GM19468 (cell line): ENCODE data around the gene LDLRAP1.

Experiments
- ATAC-seq: cut with Tn5 transposase; IDR thresholded peaks from one replicate; pipeline ENCODE4 v1.9.1; 2021; ENCODE audit warnings: mild to moderate bottlenecking, moderate library complexity, moderate number of reproducible peaks; ENCODE audit not compliant: unreplicated experiment; ENCODE audit errors: extremely low read depth

LDLRAP1 gene

GRCh38 chr1:25541425-25541824, 2.0 kb upstream of the LDLRAP1 start:
- ATAC-seq = no peak

- ATAC-seq = no peak
These were observed 1.3 kb upstream of the LDLRAP1 start for GRCh38 chr1:25541889-25542658.

GRCh38 chr1:25543005-25543424, 391 bp upstream of the LDLRAP1 start:
- ATAC-seq = no peak

- no peak for ATAC-seq
These were observed 898 bp downstream of the LDLRAP1 start for GRCh38 chr1:25544243-25544764.

- no peak for ATAC-seq
These were observed 1.4 kb downstream of the LDLRAP1 start for GRCh38 chr1:25544819-25545218.

- ATAC-seq = no peak
These were observed 2.4 kb downstream of the LDLRAP1 start for GRCh38 chr1:25545767-25546166.

- ATAC-seq = no peak
These were observed 2.8 kb downstream of the LDLRAP1 start for GRCh38 chr1:25546193-25546592.

GRCh38 chr1:25548601-25549000, 5.2 kb downstream of the LDLRAP1 start:
- ATAC-seq = no peak

GRCh38 chr1:25549273-25550154, 6.1 kb downstream of the LDLRAP1 start:
- peak; percentile 74 for ATAC-seq

GRCh38 chr1:25550155-25550506, 6.7 kb downstream of the LDLRAP1 start:
- ATAC-seq = no peak

- no peak for ATAC-seq
These were observed 7.4 kb downstream of the LDLRAP1 start for GRCh38 chr1:25550683-25551310.

GRCh38 chr1:25553749-25554429, 10.5 kb downstream of the LDLRAP1 start:
- ATAC-seq = no peak

- ATAC-seq = no peak
These were observed 11.0 kb downstream of the LDLRAP1 start for GRCh38 chr1:25554430-25554780.

GRCh38 chr1:25554886-25555752, 11.7 kb downstream of the LDLRAP1 start:
- no peak for ATAC-seq

GRCh38 chr1:25555753-25556092, 12.3 kb downstream of the LDLRAP1 start:
- ATAC-seq = no peak

GRCh38 chr1:25556132-25556670, 12.8 kb downstream of the LDLRAP1 start:
- ATAC-seq = no peak

GRCh38 chr1:25556791-25557476, 13.5 kb downstream of the LDLRAP1 start:
- no peak for ATAC-seq

- no peak for ATAC-seq
These were observed 14.1 kb downstream of the LDLRAP1 start for GRCh38 chr1:25557543-25557942.

GRCh38 chr1:25559031-25559430, 15.6 kb downstream of the LDLRAP1 start:
- ATAC-seq = no peak
